Suprapubic skin (tissue), 4 donors: ENCODE measurements around the gene LRIG1.

Experiments used
- CTCF ChIP-seq, 2 donors: fragments of 200-600 bp in 1 of 2; fragments of 450-650 bp in 1 of 2; sonication (generic) in 1 of 2; IDR thresholded peaks; one replicate each; pipeline ENCODE4 v1.5.1; 2016 to 2019; ENCODE audit warnings: antibody characterized with exemption in 2 of 2, mild to moderate bottlenecking in 1 of 2, moderate library complexity in 1 of 2
- POLR2A ChIP-seq, 2 donors: fragments of 450-650 bp; IDR thresholded peaks; one replicate each; pipeline ENCODE4 v1.6.1; 2017; ENCODE audit warnings: antibody characterized with exemption in 2 of 2, mild to moderate bottlenecking in 2 of 2, moderate library complexity in 2 of 2
- POLR2AphosphoS5 ChIP-seq, 3 donors: sonication (generic); formaldehyde crosslinking; IDR thresholded peaks; one replicate each; pipeline ENCODE4 v1.6.1; 2017; ENCODE audit warnings: antibody characterized with exemption in 3 of 3

- TF ChIP-seq POLR2A (IDR thresholded peaks at IDR 0.05): no peak
- no peak for TF ChIP-seq POLR2AphosphoS5 (IDR thresholded peaks at IDR 0.05)
- no peak for TF ChIP-seq CTCF (IDR thresholded peaks at IDR 0.05)
Observed at GRCh38 chr3:66532613-66533012, 31.8 kb upstream of the LRIG1 start.
